ENCODE data around the gene PRKCZ.

The PRKCZ gene

DNA sequence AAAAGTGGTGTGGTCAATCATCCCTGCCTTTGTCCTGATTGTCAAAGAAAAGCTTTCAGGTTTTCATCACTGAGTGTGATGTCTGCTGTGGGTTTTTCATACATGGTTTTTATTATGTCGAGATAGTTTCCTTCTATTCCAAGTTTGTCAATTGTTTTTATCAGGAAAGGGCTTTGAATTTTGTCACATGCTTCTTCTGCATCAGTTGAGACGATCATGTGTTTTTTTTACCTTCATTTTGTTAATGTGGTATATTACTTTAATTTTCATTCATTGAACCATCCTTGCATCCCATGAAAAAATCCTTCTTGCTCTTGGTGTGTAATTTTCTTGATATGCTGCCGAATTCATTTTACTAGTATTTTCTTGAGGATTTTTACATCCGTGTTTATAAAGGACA, 15.5 kb downstream of the PRKCZ start:
- no peak for TF ChIP-seq CTCF (IDR thresholded peaks at IDR 0.05; ENCODE audit: control insufficient read depth, extremely low read depth, insufficient read depth)
- DNase-seq (ENCODE audit: low read depth) = no peak
- H3K4me3 ChIP-seq (ENCODE audit: low read depth, low read length) = no peak overlapping the region

- TF ChIP-seq CTCF (IDR thresholded peaks at IDR 0.05; ENCODE audit: control insufficient read depth, extremely low read depth, insufficient read depth) = no peak
- no peak for DNase-seq (ENCODE audit: low read depth)
- no peak overlapping the region for H3K4me3 ChIP-seq (ENCODE audit: low read depth, low read length)
These were observed 17.2 kb downstream of the PRKCZ start for GRCh38 chr1:2067393-2067792.

DNA sequence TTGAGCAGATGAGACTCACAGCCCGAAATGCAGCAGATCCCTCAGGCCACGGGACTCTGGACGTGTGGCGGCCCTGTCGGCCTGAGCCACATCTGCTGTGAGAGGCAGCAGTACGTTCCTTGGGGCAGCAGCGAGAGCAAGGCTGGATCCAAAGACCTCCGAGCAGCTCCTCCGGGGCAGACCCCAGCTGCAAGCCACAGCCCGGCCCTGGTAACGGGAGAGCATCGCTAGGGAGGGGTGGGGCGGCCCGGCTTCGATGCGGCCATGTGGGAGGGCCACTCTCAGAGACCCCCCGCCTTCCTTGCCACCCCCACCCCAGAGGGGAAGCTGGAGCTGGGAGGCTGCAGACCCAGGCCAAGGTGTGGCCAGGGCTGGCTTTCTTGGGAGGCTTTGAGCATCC, 17.8 kb downstream of the PRKCZ start:
- no peak overlapping the region for H3K4me3 ChIP-seq (ENCODE audit: low read depth, low read length)
- no peak for DNase-seq (ENCODE audit: low read depth)
- no peak for TF ChIP-seq CTCF (IDR thresholded peaks at IDR 0.05; ENCODE audit: control insufficient read depth, extremely low read depth, insufficient read depth)

DNA sequence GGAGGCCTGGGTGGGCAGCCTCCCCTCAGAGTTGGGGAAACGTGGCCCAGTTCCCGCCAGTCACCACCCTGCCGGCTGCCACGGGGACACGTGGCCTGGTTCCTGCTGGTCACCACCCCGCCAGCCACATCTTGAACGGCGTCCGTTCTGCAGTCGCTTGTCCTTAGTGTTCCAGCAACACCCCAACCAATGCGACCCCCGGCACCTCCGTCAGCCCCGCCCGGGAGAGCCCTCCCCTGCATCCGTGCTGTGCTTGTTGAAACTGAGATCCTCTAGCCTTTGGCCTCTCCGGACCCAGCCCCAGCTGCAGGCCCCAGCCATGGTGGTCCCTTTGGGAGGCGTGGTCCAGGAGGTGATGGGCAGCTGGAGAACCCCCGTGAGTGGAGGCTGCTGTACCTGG, 18.7 kb downstream of the PRKCZ start:
- H3K4me3 ChIP-seq (ENCODE audit: low read depth, low read length) = no peak overlapping the region
- no peak for DNase-seq (ENCODE audit: low read depth)
- no peak for TF ChIP-seq CTCF (IDR thresholded peaks at IDR 0.05; ENCODE audit: control insufficient read depth, extremely low read depth, insufficient read depth)

DNA sequence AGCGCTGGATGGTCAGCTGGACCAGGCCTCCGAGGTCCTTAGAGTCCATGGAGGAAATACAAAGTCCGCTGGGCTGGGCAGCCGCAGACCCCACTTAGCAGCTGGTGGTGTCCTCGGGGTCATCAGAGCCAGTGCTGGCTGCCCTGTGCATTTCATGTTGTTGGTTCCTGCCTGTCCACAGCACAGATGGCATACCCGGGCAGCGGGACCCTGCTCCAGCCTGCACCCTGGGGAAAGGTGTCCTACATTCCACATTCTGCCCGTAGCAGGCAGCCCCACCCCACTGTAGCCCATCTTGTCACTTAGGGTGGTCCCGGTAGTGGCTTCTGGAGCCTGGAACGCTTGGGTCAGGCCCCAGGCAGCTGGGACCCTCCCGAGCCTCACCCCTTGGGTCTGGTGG, 19.8 kb downstream of the PRKCZ start:
- no peak for TF ChIP-seq CTCF (IDR thresholded peaks at IDR 0.05; ENCODE audit: control insufficient read depth, extremely low read depth, insufficient read depth)
- no peak for DNase-seq (ENCODE audit: low read depth)
- no peak overlapping the region for H3K4me3 ChIP-seq (ENCODE audit: low read depth, low read length)

GRCh38 chr1:2070800-2071530, 20.8 kb downstream of the PRKCZ start:
- DNase-seq (ENCODE audit: low read depth) = no peak
- no peak for TF ChIP-seq CTCF (IDR thresholded peaks at IDR 0.05; ENCODE audit: control insufficient read depth, extremely low read depth, insufficient read depth)

More at GRCh38 chr1:2070800-2071530, 20.8 kb downstream of the PRKCZ start:
- no peak overlapping the region for H3K4me3 ChIP-seq (ENCODE audit: low read depth, low read length)

Measured in LNCaP clone FGC (cell line).